ENCODE data around the gene SMG9.

Gene SMG9

GRCh38 chr19:43724896-43725295 lies 29.9 kb downstream of the SMG9 start:
- DNase-seq (ENCODE audit: low spot score), result no peak

DNA sequence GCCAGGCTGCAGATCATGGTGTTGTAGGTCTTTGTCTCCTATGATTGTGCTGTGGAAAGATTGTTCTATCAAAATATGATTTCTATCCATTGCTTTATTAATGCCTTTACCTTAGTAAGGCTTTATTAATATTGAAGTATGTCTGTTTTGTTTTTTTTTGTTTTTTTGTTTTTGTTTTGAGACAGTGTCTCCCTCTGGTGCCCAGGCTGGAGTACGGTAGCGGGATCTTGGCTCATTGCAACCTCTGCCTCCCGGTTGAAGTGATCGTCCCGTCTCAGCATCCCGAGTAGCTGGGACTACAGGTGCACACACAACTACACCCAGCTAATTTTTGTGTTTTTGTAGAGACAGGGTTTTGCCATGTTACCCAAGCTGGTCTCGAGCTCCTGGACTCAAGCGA lies 31.2 kb downstream of the SMG9 start:
- DNase-seq (ENCODE audit: low spot score), result no peak

DNA sequence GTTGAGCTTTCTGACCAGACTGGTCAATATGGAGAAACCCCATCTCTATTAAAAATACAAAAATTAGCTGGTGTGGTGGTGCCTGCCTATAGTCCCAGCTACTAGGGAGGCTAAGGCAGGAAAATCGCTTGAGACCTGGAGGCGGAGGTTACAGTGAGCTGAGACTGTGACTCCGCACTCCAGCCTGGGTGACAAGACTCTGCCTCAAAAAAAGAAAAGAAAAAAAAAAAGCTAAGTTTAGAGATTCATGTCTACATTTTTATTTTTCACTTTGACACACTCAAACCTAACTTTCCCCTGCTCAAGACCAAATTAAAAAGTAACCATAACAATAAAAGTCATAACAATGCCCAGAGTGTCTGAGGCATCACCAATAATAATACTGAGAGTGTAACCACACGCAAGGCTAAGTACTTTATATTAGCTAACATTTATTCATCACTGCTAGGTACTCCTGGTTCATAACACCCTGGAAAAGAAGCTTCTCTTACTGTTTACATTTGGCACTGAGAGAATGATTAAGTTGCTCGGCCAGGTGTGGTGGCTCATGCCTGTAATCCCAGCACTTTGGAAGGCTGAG lies 33.2 kb downstream of the SMG9 start:
- no peak for DNase-seq (ENCODE audit: low spot score)

DNA sequence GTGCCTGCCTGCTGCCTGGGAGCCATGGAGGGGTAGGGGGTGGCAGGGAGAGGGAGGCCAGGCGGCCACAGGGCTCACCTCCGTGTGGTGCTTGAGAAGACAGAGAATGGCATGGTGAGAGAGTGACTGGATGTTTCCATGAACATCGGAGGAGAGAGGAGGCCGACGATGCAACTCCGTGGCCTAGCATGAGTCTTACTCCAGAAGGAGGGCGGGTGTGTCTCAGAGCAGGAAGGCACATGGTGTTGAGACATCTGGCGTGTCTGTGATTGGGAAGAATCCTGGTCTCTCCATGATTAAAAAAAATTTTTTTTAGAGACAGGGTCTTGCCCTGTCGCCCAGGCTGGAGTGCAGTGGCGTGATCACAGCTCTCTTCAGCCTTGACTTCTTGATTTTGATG lies 33.8 kb downstream of the SMG9 start:
- DNase-seq (ENCODE audit: low spot score), result no peak

GRCh38 chr19:43719918-43720317 lies 34.8 kb downstream of the SMG9 start:
- DNase-seq (ENCODE audit: low spot score), result no peak

GRCh38 chr19:43719378-43719868 lies 35.3 kb downstream of the SMG9 start:
- DNase-seq (ENCODE audit: low spot score), result no peak

- DNase-seq (ENCODE audit: low spot score), result no peak
Measured at GRCh38 chr19:43718627-43719377, 36.0 kb downstream of the SMG9 start.

GRCh38 chr19:43715776-43716175 lies 39.0 kb downstream of the SMG9 start, which contains the start of gene IRGC:
Gene IRGC (plus strand): TSS chr19:43716076. CDS start chr19:43718559, 2,483 bp downstream.
- no peak for DNase-seq (ENCODE audit: low spot score)

GRCh38 chr19:43713208-43713607 lies 41.6 kb downstream of the SMG9 start:
- DNase-seq (ENCODE audit: low spot score), result no peak

GRCh38 chr19:43711751-43712355 lies 42.9 kb downstream of the SMG9 start:
- DNase-seq (ENCODE audit: low spot score), result no peak

GRCh38 chr19:43708716-43709115 lies 46.0 kb downstream of the SMG9 start:
- no peak for DNase-seq (ENCODE audit: low spot score)

DNA sequence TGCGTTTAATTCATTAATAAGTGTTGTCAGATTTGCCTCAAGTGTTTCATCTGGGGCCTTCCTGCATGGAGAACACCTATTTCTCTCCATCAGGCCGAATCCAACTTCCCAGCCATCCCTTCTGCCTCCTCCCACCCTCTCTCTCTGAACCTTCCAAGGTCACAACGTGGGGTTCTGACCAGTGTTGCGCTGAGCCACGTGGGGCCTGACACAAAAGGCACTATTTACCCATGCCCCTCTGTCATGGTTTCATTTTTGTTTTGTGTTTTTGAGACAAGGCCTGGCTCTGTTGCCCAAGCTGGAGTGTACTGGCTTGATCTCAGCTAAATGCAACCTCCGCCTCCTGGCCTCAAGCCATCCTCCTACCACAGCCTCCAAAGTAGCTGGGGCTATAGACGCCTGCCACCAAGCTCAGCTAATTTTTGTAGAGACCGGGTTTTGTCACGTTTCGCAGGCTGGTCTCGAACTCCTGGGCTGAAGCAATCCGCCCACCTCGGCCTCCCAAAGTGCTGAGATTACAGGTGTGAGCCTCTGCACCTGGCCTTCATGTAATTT lies 47.5 kb downstream of the SMG9 start:
- DNase-seq (ENCODE audit: low spot score), result no peak

GRCh38 chr19:43705729-43706128 lies 49.0 kb downstream of the SMG9 start:
- DNase-seq (ENCODE audit: low spot score), result no peak

DNA sequence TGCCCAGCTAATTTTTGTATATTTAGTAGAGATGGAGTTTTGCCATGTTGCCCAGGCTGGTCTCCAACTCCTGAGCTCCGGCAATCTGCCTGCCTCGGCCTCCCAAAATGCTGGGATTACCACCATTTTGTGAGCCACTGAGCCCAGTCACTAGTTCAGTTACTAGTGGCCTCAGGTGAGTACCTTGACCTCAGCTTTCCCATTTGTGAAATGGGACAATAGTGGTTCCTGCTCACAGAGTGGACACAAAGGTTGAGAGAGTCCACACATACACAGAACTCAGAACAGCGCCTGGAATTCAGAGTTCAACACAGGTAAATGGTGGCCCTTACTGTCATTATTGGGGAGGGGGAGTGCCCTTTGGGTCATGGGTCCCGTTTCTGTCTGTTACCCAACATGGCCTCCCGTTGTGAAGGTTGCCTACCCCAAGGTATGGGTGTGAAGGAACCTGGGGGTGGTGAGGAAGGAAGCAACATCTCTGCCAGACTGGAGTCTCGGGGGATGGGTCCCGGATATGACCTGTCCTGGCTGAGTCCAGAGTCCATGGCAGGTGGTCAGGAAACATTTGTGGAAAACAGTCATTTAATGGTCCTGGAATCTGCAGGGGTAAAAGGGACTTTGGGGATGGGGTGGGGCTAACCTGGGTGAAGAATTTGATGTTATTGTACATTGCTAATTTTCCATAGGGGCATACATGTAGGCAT lies 50.6 kb downstream of the SMG9 start:
- DNase-seq (ENCODE audit: low spot score), result no peak

GRCh38 chr19:43700395-43701000 lies 54.3 kb downstream of the SMG9 start:
- DNase-seq (ENCODE audit: low spot score), result no peak

GRCh38 chr19:43699506-43700394 lies 55.0 kb downstream of the SMG9 start:
- no peak for DNase-seq (ENCODE audit: low spot score)

DNA sequence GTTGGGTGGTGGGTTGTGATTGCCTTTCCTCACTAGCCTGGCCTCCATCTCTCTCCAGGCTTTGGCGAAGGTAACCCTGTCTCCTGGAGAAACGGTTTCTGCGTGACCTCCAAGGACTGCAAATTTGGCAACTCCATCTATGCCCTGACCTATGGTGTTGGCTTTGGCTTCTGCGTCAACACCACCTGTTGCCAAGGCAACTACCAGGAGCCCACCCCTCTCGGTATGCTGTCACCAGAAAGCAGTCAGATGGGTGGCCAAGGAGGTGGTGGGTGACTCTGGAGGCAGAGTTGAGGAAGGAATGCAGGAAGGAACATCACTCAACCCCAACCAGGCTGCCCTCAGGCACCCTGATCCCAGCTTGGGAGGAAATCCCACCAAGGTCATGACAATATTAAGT lies 57.5 kb downstream of the SMG9 start:
- DNase-seq (ENCODE audit: low spot score), result no peak

GRCh38 chr19:43695985-43696704 lies 58.6 kb downstream of the SMG9 start:
- DNase-seq (ENCODE audit: low spot score), result no peak

- DNase-seq (ENCODE audit: low spot score), result no peak
Measured at GRCh38 chr19:43694553-43694952, 60.2 kb downstream of the SMG9 start.

DNA sequence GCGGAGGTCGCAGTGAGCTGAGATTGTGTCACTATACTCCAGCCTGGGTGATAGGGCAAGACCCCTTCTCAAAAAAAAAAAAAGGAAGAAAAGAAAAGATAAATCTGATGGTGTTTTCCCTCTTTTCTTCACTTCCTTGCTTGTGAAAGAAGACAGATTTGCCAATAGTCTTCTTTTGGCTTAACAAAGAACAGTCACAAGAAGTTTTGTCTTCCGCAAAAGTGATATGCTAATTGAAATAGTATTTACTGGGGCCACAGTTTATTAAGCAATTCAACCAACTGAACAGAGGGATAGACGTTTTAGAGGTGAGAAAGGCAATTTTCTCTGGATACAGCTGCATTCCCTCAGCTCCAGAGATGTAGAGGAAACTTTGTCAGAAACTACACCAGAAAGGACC lies 61.9 kb downstream of the SMG9 start:
- DNase-seq (ENCODE audit: low spot score), result no peak
